ENCODE measurements around the gene CASZ1. TPM values are rescaled to one million over a fixed set of nuclear protein-coding genes. Genes with fewer than 3 reads are reported as not detected.

The CASZ1 gene
- polyA plus RNA-seq, 1 experiment = 0.64 TPM

GRCh38 chr1:10735563-10736305, 60.7 kb downstream of the CASZ1 start:
- H3K36me3 ChIP-seq (ENCODE audit: control insufficient read depth, insufficient read depth, low read length) = no peaks in the 10 kb centered on the region
- H3K27me3 ChIP-seq (ENCODE audit: control insufficient read depth, insufficient read depth, low read length) = peaks cover 27% of the 10 kb centered on the region
- ChIA-PET POLR2A (no interaction called here), CTCF (interaction anchor here (1.1 to 1.2 kb wide), 2 partner anchors 18 to 215 kb away, joined by 3 read pairs; no protein-coding TSS in a partner anchor)
- no peak for DNase-seq (ENCODE audit: low read depth)
- no peak for TF ChIP-seq CTCF (IDR thresholded peaks at IDR 0.05; ENCODE audit: insufficient read depth, low read depth, low read length)
- H3K4me3 ChIP-seq (ENCODE audit: low read depth, low read length) = no peak overlapping the region

GRCh38 chr1:10734962-10735544, 61.4 kb downstream of the CASZ1 start:
- Histone ChIP-seq H3K36me3 (ENCODE audit: control insufficient read depth, insufficient read depth, low read length) (no peaks in the 10 kb centered on the region), H3K4me3 (ENCODE audit: low read depth, low read length) (no peak overlapping the region), H3K27me3 (ENCODE audit: control insufficient read depth, insufficient read depth, low read length) (peaks cover 27% of the 10 kb centered on the region)
- POLR2A ChIA-PET = no interaction called here
- TF ChIP-seq CTCF (IDR thresholded peaks at IDR 0.05; ENCODE audit: insufficient read depth, low read depth, low read length) = no peak
- CTCF ChIA-PET = interaction anchor here (1.1 to 1.2 kb wide), 2 partner anchors 19 to 214 kb away, joined by 3 read pairs; no protein-coding TSS in a partner anchor
- no peak for DNase-seq (ENCODE audit: low read depth)

GRCh38 chr1:10734375-10734774, 62.1 kb downstream of the CASZ1 start:
- CTCF ChIA-PET = interaction anchor here (0.6 to 0.7 kb wide), 2 partner anchors 17 to 42 kb away, joined by 3 to 4 read pairs; no protein-coding TSS in a partner anchor

GRCh38 chr1:10733474-10734366, 62.7 kb downstream of the CASZ1 start:
- no peak for DNase-seq (ENCODE audit: low read depth)
- TF ChIP-seq CTCF (IDR thresholded peaks at IDR 0.05; ENCODE audit: insufficient read depth, low read depth, low read length) = no peak
- POLR2A ChIA-PET = no interaction called here
- CTCF ChIA-PET = interaction anchor here (0.6 to 1.1 kb wide), 3 partner anchors 10 to 42 kb away, joined by 3 to 4 read pairs (median 3); no protein-coding TSS in a partner anchor
- Histone ChIP-seq H3K4me3 (ENCODE audit: low read depth, low read length) (no peak overlapping the region), H3K36me3 (ENCODE audit: control insufficient read depth, insufficient read depth, low read length) (no peaks in the 10 kb centered on the region), H3K27me3 (ENCODE audit: control insufficient read depth, insufficient read depth, low read length) (peaks cover 27% of the 10 kb centered on the region)

More at GRCh38 chr1:10734375-10734774, 62.1 kb downstream of the CASZ1 start:
- no peak for TF ChIP-seq CTCF (IDR thresholded peaks at IDR 0.05; ENCODE audit: insufficient read depth, low read depth, low read length)
- Histone ChIP-seq H3K4me3 (ENCODE audit: low read depth, low read length) (no peak overlapping the region), H3K36me3 (ENCODE audit: control insufficient read depth, insufficient read depth, low read length) (no peaks in the 10 kb centered on the region), H3K27me3 (ENCODE audit: control insufficient read depth, insufficient read depth, low read length) (peaks cover 27% of the 10 kb centered on the region)
- DNase-seq (ENCODE audit: low read depth) = no peak
- POLR2A ChIA-PET = no interaction called here
